ENCODE data around the gene TMEM238L. TPM values are rescaled to one million over a fixed set of nuclear protein-coding genes. Genes with fewer than 3 reads are reported as not detected.

The TMEM238L gene
- total RNA-seq, 1 donor from 2014 or later, result 1.2 TPM

DNA sequence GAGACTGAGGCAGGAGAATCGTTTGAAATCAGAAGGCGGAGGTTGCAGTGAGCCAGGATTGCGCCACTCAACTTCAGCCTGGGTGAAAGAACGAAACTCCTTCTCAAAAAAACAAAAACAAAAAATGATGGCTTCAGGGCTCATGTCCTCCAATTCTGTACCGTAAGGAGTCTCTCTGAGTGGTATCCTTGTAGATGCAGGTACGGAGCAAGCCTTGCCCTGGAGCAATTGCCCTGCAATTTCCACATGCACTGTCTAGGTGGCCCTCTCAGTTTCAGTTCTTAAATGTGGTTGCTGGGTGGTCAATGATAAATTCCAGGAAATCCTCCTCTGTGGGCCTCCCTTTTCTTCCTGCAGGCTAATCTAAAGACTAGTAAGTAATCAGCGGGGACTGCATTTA, 10.6 kb downstream of the TMEM238L start:
- Histone ChIP-seq H3K36me3 (no peaks in the 10 kb centered on the region), H3K27ac (no peak overlapping the region), H3K4me1 (peaks cover 41% of the 10 kb centered on the region), H3K4me3 (no peak overlapping the region), H3K27me3 (no peaks in the 10 kb centered on the region), H3K9me3 (no peaks in the 10 kb centered on the region)
- DNase-seq (ENCODE audit: extremely low spot score in 2 of 2), result no peak
- intact Hi-C loops (cut with DNase I), result no loop called here
- TF ChIP-seq, protein P1, sequence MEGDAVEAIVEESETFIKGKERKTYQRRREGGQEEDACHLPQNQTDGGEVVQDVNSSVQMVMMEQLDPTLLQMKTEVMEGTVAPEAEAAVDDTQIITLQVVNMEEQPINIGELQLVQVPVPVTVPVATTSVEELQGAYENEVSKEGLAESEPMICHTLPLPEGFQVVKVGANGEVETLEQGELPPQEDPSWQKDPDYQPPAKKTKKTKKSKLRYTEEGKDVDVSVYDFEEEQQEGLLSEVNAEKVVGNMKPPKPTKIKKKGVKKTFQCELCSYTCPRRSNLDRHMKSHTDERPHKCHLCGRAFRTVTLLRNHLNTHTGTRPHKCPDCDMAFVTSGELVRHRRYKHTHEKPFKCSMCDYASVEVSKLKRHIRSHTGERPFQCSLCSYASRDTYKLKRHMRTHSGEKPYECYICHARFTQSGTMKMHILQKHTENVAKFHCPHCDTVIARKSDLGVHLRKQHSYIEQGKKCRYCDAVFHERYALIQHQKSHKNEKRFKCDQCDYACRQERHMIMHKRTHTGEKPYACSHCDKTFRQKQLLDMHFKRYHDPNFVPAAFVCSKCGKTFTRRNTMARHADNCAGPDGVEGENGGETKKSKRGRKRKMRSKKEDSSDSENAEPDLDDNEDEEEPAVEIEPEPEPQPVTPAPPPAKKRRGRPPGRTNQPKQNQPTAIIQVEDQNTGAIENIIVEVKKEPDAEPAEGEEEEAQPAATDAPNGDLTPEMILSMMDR (IDR thresholded peaks at IDR 0.05), result no peak
- no peak for TF ChIP-seq POLR2AphosphoS5 (IDR thresholded peaks at IDR 0.05; ENCODE audit: insufficient read depth in 1 of 2, low read depth in 1 of 2)
- TF ChIP-seq POLR2A (IDR thresholded peaks at IDR 0.05), result no peak

DNA sequence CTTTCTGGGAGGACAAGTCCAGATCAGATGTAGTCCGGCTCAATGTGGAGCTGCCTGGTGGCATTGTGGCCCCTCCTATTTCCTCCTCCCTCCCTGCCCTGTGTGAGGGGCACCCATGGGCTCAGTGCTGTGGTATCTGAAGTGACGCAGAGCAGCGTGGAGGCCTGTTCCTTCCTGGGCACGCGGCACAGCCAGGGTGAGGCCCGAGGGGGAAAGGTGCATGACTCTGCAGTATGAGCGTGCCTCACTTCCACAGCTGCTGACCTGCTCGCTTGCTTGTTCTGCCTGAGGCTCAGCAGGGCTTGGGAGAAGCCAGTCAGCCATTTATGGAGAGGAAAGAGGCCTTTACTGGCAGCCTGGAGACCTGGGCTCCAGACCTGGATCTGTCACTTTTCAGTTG, 11.7 kb downstream of the TMEM238L start:
- DNase-seq (ENCODE audit: extremely low spot score in 2 of 2), result no peak

GRCh38 chr17:10790491-10791401, 13.2 kb downstream of the TMEM238L start:
- peak in 1 of 2 donors; percentile 11 for TF ChIP-seq POLR2AphosphoS5 (IDR thresholded peaks at IDR 0.05; ENCODE audit: insufficient read depth in 1 of 2, low read depth in 1 of 2)
- TF ChIP-seq, protein P1 (IDR thresholded peaks at IDR 0.05), result no peak
- Histone ChIP-seq H3K36me3 (no peaks in the 10 kb centered on the region), H3K4me1 (peaks cover 32% of the 10 kb centered on the region), H3K9me3 (no peaks in the 10 kb centered on the region), H3K27me3 (no peaks in the 10 kb centered on the region), H3K27ac (peak overlapping the region; percentile 59), H3K4me3 (no peak overlapping the region)
- intact Hi-C loops (cut with DNase I), result no loop called here
- DNase-seq (ENCODE audit: extremely low spot score in 2 of 2), result no peak

More for the DNA sequence above, 11.7 kb downstream of the TMEM238L start:
- Histone ChIP-seq H3K27me3 (no peaks in the 10 kb centered on the region), H3K27ac (peak overlapping the region; percentile 59), H3K36me3 (no peaks in the 10 kb centered on the region), H3K4me1 (peaks cover 32% of the 10 kb centered on the region), H3K4me3 (no peak overlapping the region), H3K9me3 (no peaks in the 10 kb centered on the region)
- intact Hi-C loops (cut with DNase I), result no loop called here
- TF ChIP-seq, protein P1 (IDR thresholded peaks at IDR 0.05), result no peak
- TF ChIP-seq POLR2AphosphoS5 (IDR thresholded peaks at IDR 0.05; ENCODE audit: insufficient read depth in 1 of 2, low read depth in 1 of 2), result peak in 1 of 2 donors; percentile 29

DNA sequence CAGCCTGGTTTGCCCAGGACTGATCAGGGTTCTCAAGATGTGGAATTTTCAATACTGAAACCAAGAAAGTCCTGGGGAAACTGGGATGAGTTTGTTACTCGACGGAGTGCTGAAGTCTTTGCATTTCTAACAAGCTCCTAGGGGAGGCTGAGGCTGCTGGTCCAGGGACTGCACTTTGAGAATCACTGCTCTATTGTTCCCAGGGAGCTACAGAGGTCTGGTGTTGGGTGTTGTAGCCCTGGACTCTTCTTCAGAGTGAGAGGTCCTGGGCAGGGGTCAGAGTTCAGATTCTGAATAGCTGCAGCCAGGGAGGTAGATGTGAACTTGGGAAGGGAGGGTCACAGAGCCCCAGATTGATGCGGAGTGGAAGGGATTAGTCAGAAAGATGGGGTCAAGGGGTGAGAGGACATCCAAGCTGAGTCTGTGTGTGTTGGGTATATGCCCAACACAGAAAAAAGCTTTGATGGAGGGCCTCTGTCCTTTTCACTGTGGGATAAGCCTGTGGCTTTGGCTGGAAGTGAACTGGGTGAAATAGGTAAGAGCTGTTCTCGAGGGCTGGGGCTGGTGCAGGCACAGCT, 14.1 kb downstream of the TMEM238L start:
- no peak for DNase-seq (ENCODE audit: extremely low spot score in 2 of 2)
- peaks cover 32% of the 10 kb centered on the region for H3K4me1 ChIP-seq
- no peaks in the 10 kb centered on the region for H3K36me3 ChIP-seq
- H3K27me3 ChIP-seq, result no peaks in the 10 kb centered on the region
- H3K9me3 ChIP-seq, result no peaks in the 10 kb centered on the region
- TF ChIP-seq, protein P1 (IDR thresholded peaks at IDR 0.05), result no peak
- no peak for TF ChIP-seq POLR2A (IDR thresholded peaks at IDR 0.05)
- no peak for TF ChIP-seq POLR2AphosphoS5 (IDR thresholded peaks at IDR 0.05; ENCODE audit: insufficient read depth in 1 of 2, low read depth in 1 of 2)
- intact Hi-C loops (cut with DNase I), result no loop called here
- H3K27ac ChIP-seq, result peak overlapping the region; percentile 30
- no peak overlapping the region for H3K4me3 ChIP-seq

Measured in vagina (tissue), 2 donors.